NCI-H82 treated with DMSO at 0.1 percent for 48 hours (cell line): Measurements from ENCODE around the gene TCP11L1.
"Not testable (repeated sequence)": the region's sequence is repeated elsewhere in the genome, so short reads cannot be mapped to it uniquely, and the experiment has no call there.

ENCODE experiments used
- DNase-seq: peaks from one replicate; lab custom pipeline; 2025; ENCODE audit not compliant: unreplicated experiment; lab: John Stamatoyannopoulos, UW

TCP11L1 gene

GRCh38 chr11:33065445-33066178, 26.2 kb downstream of the TCP11L1 start:
- DNase-seq = no peak

- no peak for DNase-seq
Measured at GRCh38 chr11:33067294-33067693, 27.9 kb downstream of the TCP11L1 start.

- no peak for DNase-seq
Measured at GRCh38 chr11:33068611-33069340, 29.4 kb downstream of the TCP11L1 start.

GRCh38 chr11:33072465-33072864, 33.1 kb downstream of the TCP11L1 start:
- no peak for DNase-seq

- no peak for DNase-seq
Measured at GRCh38 chr11:33083918-33084317, 44.5 kb downstream of the TCP11L1 start.

- DNase-seq = no peak
Measured at GRCh38 chr11:33086017-33086416, 46.6 kb downstream of the TCP11L1 start.

- no peak for DNase-seq
Measured at GRCh38 chr11:33089776-33090175, 50.4 kb downstream of the TCP11L1 start.

- DNase-seq = no peak
Measured at GRCh38 chr11:33094157-33094556, 54.8 kb downstream of the TCP11L1 start.

- no peak for DNase-seq
Measured at GRCh38 chr11:33103836-33104235, 64.5 kb downstream of the TCP11L1 start.

- peak; percentile 41 for DNase-seq
Measured at GRCh38 chr11:33109294-33109895, 70.0 kb downstream of the TCP11L1 start.

- DNase-seq = no peak
Measured at GRCh38 chr11:33110083-33110482, 70.7 kb downstream of the TCP11L1 start.

GRCh38 chr11:33116535-33116934, 77.2 kb downstream of the TCP11L1 start:
- no peak for DNase-seq

- DNase-seq = not testable (repeated sequence)
Measured at GRCh38 chr11:33122696-33123095, 83.3 kb downstream of the TCP11L1 start.
